ENCODE results near the gene BYSL.

The BYSL gene

DNA sequence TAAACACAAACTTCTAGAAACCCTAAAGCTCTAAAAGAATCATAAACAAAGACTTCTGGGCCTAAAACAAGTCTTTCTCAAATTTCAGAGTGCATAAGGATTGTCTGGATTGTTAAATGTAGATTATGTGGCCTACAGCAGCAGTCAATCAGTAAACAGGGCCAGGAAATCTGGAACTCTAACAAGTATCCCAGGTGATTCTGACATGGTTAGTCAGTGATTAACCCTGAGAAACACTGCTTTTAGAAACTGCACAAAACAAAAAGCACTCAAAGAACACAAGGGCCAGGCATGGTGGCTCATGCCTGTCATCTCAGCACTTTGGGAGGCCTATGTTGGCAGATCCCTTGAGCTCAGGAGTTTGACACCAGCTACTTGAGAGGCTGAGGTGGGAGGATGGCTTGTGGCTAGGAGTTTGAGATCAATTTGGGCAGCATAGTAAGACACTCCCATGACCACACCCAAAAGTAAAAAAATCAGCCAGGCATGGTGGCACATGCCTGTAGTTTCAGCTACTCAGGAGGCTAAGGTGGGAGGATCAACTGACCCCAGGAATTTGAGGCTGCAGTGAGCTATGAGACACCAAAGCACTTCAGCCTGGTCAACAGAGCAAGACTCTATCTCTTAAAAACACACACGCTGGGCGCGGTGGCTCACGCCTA is 6.3 kb upstream of the BYSL start:
- DNase-seq (ENCODE audit: low read depth, low spot score), result no peak

DNA sequence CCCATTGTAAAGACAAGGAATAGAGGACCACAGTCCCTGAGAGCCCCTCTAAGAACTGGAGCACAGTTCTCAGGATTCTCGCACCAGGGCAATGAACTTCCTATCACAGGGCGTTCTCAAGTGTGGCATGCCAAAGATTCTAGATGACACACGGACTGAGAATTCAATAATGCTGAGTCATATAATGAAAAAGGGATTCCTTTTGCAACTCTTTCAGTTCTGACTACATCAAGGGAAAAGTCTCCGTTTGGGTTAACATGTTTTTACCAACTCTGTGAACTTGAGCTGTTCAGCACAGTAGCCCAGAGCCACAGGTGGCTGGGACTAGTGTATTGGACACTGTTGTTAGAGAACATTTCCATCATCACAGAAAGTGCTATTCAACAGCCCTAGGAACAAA is 3.8 kb upstream of the BYSL start:
- no peak for DNase-seq (ENCODE audit: low read depth, low spot score)

DNA sequence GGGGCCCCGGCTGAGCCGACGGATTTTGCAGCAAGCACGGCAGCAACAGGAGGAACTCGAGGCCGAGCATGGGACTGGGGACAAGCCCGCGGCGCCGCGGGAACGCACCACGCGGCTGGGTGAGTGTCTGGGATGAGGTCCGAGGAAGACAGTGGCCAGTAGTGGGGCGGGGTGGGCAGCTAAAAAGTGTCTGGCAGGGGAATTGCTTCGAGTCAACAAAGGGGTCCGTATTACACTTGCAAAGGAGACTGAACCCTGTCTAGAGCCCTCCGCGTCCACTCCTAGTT is 356 bp downstream of the BYSL start:
- DNase-seq (ENCODE audit: low read depth, low spot score), result no peak

DNA sequence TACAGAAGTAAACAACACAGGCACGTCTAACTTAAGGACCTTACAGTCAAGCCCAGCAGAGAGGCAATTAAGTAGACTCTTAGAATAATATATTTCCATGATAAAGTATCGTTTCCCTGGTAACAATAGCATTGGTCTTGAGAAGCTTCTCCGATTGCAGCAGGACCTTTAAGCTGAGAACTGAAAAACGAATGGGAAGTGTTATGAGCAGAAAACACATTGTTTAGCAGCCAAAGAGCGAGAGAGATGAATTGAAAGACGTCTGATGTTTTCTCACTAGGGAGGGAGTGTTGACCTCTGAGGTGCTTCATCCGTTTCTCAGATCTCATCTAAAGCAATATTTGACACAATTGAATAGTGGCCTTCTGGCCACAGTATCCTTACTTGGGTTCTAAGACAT is 855 bp downstream of the BYSL start:
- no peak for DNase-seq (ENCODE audit: low read depth, low spot score)

DNA sequence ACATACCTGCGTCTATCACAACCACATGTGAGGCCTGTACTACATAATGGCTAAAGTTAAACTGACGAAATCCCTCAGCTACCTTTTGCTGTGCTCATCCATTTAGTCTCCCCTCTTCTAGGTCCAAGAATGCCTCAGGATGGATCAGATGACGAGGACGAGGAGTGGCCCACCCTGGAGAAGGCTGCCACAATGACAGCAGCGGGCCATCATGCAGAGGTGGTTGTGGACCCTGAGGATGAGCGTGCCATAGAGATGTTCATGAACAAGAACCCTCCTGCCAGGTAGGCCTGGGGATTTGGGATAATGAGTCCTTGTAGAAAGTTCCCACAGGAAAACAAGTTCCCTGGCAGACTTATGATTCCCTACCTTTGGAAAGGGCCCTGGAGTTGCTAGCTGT is 6.0 kb downstream of the BYSL start:
- no peak for DNase-seq (ENCODE audit: low read depth, low spot score)

DNA sequence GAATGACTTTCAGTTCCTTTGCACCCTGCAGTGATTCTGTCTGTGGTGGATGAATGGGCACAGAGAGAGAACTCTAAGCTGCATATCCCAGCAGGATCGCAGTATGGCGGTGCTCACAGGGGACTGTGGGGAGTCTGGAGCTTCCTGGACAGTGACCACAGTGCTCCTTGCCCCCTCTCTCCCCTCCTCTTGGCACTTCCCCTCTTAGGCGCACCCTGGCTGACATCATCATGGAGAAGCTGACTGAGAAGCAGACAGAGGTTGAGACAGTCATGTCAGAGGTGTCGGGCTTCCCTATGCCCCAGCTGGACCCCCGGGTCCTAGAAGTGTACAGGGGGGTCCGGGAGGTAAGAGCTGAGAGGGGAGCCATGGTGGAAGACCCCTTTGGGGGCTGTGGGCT is 8.6 kb downstream of the BYSL start:
- DNase-seq (ENCODE audit: low read depth, low spot score), result no peak

DNA sequence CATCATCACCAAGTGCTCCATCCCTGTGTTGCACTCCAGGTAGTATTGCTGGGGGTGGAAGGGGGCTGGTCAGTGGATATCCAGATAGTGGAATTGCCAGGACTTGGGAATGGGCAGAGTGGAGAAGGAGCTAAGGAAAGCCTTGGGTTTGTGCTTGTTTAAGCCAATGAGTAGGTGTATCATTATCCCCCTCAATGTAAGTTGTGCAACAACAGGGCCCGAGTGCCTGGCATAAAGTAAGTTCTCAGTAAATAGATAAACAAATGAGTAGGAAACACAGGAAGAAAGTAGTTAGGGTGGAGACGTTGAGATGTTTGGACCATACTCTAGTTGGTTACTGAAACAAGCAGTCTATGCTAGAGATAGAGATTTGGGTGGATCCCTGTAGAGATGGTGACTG is 10.5 kb downstream of the BYSL start:
- no peak for DNase-seq (ENCODE audit: low read depth, low spot score)

DNA sequence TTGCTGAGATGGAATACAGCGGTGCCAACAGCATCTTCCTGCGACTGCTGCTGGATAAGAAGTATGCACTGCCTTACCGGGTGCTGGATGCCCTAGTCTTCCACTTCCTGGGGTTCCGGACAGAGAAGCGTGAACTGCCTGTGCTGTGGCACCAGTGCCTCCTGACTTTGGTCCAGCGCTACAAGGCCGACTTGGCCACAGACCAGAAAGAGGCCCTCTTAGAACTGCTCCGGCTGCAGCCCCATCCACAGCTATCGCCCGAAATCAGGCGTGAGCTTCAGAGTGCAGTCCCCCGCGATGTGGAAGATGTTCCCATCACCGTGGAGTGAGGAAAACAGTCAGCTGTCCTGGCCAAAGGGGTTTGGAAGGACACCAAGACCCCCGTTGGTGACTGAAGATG is 11.1 kb downstream of the BYSL start:
- DNase-seq (ENCODE audit: low read depth, low spot score), result no peak

DNA sequence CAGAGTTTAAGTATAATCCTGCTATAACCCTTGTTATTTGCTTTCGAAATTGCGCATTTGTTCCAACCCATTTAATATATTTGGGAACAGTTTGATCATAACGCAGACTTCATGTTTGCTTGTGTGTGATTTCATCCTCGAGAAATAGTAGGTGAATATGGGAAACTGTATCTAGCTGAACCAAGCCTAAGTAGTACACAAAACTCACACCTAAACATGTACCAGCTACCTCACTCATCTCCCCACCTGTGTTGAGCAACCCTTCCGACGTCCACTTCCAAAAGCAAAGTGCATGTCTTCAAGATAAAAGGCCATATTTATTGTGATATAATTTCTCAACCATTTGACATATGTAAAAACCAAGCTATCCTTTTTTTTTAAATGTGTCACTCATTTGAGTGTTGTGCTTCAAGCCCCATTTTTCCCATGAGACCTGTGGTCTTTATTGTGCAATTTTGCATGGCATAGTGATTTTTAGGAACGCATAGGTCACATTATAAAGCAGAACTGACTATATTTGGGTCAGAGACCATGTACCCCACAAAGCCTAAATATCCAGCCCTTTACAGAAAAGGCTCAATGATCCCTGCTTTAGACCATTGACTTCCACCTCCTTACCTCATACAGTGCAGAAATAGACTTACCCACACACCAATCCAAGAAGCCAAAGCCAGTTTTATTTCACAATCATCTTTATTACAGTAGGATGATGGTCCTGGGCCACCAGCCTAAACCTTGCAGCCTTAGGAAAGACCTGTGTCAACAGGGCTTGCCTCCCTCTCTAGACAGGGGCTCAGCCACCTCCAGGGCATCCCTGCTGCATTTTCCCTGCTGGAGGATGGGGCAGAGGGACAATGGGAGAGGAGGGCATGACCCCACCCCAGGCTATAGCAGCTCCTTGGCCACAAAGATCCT is 13.2 kb downstream of the BYSL start:
- no peak for DNase-seq (ENCODE audit: low read depth, low spot score)

DNA sequence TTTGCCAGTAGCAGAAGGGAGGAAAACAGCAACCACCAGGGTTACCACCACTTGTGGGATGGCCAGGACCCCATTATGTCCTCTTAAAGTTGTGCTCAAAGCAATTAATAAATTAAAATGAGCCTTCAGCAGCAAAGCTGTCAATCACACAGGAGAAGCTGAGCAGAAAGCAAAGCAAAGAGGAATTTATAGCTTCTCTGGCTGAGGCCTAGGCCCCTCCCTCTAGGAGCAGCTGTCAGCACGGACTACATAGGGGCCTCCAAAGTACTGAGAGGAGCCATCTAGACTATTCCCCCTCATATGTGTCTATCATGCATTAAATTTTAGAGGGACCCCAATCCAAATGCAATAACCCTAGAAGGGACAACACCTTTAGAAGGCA is 13.9 kb downstream of the BYSL start:
- DNase-seq (ENCODE audit: low read depth, low spot score), result no peak

DNA sequence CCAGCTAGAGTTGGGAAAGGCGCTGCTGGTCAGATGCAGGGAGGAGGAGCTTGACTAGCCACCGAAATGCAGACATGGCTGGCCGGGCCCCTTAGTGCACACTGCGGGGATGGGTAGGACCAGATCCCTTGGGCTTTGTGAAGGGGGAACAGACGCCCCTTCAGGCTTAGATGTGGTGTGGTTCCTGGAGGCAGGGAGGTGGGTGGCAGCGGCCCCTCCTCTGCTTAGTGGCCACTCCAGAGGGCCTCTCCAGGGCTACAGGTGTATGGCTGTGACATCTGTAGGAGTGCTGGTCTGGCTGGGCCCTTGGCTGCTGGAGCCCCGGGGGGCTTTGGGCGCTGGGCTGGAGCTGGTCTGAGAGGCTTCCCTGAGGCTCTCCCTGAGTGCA is 14.4 kb downstream of the BYSL start:
- no peak for DNase-seq (ENCODE audit: low read depth, low spot score)

DNA sequence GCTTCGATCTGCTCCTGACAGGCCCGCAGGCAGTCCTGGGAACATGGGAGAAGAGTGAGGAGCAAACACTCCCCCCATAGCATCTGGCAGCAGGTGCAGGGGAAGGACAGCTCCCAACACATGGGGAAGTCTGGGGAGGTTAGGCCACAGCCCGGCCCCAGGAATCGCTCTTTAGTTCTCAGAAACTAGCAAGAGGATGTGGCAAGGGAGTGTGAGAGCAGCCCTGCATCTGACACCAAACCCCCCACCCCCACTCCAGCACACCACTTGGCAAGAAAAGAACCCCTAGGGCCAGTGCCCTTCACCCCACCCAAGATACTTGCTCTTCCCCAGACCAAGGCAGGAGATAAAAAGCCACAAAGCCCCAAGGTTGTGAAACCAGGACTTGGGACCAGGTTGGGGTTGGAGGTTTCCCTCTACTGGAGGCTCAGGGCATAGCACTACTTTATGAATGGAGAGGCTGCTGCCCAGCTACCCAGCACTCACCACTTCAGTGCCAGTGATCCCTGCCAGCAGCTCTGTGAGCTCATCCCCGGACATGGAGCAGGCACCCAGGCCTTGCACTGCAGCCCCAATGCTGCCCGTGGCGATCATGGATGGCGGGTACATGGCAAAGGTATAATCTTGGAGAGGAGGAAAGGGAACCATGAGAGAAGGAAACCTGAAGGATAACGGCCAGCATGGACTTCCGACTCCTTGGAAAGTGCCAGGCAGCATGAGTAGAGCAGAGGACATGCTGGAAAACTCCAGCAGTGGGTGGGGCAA is 15.0 kb downstream of the BYSL start:
- no peak for DNase-seq (ENCODE audit: low read depth, low spot score)

DNA sequence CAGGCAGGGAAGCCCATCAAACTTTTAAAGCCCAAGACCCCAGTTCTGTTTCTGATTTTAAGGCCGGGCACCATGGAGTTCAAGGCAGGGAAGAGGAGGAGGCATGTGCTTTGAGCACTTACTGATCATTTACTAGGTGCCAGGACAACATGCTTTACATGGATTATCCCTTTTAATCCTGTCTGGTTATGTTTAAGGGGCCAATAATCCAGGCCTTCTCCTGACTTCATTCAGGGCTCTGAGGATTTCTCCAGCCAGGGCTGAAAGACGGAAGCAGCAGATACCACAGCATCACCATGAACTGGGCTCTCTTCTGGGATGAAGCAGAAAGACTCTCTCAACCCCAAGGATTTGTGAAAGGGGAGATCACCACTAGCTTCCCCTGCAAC is 16.2 kb downstream of the BYSL start:
- DNase-seq (ENCODE audit: low read depth, low spot score), result no peak

DNA sequence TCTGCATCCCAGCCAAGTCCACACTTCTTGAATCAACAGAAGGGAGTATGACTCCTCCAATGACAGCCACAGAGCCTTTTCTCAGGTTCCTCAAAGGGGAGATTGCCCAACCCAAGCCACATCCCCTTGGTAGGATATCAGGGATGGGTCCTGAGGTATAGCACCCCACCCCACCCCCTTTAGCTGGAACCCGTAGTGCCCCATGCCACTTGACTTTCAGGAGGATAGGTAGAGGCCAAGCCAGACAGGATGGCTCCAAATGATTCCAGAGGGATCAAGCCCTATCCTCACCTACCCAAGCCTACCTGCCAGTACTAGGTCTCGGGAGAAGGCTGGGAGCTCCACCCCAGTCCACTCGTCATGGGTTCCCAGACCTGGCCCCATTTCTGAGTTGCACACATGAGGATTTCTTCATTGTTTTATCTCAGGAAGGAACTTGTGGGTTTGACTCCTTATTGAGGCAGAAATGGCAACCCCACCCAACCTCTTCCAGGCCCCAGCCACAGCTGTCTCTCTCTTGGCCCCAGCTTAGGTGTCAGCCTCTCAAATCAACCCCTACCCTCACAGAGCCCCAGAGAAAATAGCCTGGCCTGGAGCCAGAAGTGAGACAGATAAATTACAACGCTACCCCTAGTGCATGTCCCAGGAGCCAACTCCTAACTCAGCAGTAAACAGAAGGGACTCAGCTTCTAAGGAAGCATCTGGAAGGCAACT is 16.7 kb downstream of the BYSL start:
- no peak for DNase-seq (ENCODE audit: low read depth, low spot score)

DNA sequence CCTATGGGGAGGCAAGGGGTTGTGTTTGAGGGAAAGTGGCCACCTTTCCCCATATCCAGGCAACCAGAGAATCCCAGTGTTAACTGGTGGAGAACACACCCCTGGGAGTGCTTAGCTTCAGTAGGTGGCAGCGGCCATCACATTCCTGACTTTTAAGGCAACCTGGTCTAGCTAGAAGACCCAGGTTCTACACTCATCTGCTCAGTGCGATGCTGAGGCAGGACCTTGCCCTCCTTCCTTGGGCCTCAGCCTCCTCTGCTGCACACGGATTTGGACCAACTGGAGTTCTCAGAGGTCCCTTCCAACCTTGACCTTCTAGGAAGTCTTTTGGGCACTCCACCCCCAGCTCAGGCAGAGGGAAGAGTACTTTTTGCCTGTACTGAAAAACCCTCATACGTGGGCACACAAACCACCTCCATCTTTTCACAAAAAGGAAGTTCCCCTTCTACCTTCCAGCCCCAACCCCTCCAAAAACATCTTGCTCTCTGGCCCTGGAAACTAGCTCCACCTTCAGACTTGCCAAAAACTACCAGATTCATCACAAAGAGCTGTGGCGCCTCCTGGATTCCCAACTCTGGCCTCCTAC is 17.4 kb downstream of the BYSL start:
- no peak for DNase-seq (ENCODE audit: low read depth, low spot score)

DNA sequence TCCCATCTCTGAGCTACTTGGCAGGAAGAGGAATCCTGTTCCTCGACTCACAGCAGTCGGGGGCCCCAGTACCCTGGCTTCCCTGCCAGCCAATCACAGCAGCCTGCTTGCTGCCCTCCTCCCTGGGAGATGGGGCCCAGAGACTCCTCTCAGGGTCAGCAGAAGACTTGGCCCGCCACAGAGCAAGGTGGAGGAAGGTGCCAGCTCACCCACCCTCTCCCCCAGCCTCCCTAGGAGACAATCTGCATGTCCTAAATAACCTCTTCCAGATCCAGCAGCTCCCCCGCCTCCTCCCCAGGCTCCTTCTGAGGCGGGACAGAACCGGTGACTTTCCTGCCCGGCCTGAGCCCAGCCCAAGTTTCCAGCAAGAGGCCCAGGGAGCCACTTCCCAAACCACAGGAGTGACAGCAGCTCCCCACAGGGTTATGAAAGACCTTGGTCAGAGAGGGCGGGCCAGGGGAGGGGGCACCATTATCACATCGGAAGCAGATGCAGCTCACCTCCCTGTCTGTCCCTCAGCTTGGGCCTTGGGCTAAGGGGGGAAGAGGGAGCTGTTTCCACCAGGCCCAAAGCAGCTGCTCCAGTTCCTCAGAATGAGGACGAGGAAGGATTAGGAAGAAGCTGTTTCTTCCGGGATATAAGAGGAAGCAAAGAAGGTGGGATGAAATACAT is 18.0 kb downstream of the BYSL start:
- DNase-seq (ENCODE audit: low read depth, low spot score), result no peak

DNA sequence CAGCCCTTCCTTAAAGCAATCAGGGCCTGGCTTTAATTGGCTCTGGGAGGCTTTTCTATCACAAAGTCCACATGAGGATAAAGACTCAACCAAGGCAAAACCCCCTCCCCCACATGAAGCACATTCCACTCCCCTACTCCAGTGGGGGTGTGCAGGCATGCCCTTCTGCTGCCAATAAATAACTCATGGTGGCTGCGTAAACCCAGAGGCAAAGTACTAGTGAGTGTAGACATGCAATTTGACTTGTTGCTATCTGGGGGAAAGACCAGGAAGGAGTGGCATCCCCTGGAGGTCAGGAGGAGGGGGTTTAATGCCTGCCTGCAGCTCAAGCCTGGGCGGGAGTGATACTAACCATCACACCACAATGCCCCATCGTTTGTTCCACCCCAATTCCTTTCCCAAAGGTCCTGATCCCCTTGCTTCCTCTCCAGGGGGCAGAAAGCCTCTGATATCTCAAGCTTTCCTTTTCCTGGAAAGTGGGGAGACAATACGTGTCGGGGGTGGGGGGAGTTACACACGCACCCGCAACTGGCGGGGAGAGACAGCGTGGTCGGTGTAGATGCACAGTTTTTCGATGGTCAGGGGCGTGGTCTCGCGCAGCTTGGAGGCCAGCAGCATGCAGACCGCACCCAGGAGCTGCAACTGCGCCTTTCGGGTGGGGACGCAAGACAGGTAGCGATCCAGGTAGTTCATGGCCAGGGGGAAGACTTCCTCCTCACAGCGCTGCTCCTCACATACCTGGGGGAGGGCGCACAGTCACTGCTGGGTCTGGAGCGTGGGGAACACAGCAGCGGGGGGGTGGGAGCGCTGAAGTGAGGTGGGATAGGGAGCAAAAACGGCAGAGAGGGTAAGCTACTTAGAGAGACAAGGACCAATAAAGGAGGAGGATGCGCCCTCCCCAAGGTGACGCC is 18.8 kb downstream of the BYSL start:
- no peak for DNase-seq (ENCODE audit: low read depth, low spot score)

DNA sequence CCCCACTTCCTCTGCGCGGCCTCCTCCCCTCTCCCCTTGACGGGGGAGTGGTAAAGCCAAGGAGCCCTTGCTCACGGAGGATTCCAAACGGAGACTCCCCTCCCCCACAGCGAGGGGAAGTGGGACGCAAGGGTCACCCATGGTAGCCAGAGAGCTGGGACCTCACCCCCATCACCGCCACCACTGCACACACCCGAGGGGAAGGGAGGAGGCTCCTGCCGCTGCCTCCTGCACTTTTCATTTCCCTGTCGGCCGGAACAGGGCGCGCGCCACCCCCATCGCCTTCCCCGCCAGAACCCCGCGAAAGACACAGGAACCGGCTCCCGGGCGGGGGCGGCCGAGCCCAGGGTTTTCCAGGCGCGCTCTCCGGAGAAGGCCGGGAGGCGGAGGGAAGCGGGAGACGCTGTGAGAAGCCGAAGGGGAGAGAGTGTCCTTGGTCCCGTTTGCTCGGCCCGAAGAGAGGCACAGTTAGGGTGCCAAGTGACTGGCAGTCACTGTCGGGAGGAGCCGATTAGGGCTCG is 19.5 kb downstream of the BYSL start:
- DNase-seq (ENCODE audit: low read depth, low spot score), result no peak

DNA sequence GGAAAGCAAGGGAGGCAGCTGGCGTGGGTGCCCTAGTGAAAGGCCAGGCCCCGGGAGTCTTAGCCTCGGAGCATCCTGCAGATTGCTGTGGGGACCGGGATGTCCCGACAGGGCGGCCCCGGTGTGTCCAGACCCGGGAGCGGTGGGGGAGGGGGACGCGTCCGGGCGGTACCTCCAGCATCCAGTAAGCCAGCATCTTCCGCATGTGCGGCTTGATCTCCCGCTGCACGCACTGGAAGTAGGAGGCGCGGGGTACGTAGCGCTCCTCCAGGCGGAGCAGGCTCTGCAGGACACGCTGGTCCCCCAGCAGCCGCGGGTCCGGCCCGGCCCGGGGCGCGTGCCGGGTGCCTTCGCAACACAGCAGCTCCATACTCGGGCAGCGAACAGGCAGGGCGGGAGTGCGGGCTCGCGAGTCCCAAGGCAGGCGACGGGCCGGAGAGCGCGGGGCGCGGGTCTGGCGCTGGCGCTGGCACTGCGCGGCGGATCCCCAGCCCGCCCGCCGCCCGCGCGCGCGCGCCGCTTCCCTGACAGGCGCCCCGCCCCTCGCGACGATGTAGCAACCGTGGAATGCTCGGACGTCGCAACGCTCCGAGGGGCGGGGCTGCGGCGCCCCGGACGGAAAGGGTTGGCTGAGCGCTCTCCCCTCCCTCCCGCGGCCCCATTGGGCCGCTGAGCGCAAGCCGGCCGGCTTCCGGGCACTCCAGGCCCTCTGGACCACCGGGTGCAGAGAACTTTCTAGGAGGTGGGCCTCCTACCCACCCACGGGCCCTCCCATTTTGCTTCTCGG is 20.2 kb downstream of the BYSL start, which contains the start of gene CCND3:
CCND3 (minus strand) TSS at position 529 of the 787 bp plus-strand sequence; CDS start at position 370, 159 bp downstream.
- peak; percentile 75 for DNase-seq (ENCODE audit: low read depth, low spot score)
